NCI-H128 (cell line): ENCODE results near the gene MAFB.

ENCODE experiments used
- DNase-seq: peaks from one replicate; lab custom pipeline; 2025; ENCODE audit not compliant: unreplicated experiment; lab: John Stamatoyannopoulos, UW

MAFB gene

DNA sequence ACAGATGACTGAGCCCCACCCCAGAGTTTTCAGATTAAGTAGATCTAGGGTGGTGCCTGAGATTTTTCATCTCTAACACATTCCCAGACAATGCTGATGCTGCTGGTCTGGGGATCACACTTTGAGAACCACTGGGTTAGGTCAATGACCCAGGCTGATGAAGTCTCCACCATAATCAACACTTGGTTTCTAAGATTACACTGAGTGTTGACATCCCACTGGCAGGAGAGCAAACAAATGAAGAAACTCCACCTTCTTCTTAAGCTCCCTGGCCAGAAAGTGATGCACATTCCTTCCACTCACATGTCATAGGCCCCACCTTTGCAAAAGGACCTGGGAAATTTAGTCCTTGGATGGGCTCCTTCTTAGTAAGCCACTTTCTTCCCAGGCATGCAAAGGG is 53.1 kb downstream of the MAFB start:
- no peak for DNase-seq
